Thyroid gland (tissue), 4 donors: ENCODE measurements around the gene HYI.

Experiments
- POLR2A ChIP-seq, 2 donors: fragments of 450-650 bp; IDR thresholded peaks; one replicate each; pipeline ENCODE4 v1.6.1; 2017; ENCODE audit warnings: antibody characterized with exemption in 2 of 2, mild to moderate bottlenecking in 2 of 2, moderate library complexity in 1 of 2
- TF ChIP-seq, protein P1 (sequence below), 6 experiments: fragments of 200-600 bp in 3 of 6; fragments of 450-650 bp in 3 of 6; sonication (generic) in 3 of 6; IDR thresholded peaks; one replicate each; pipeline ENCODE4 v1.5.1; 2016 to 2019; ENCODE audit warnings: antibody characterized with exemption in 6 of 6, mild to moderate bottlenecking in 2 of 6, inconsistent platforms in 1 of 6, moderate library complexity in 1 of 6

DNA sequence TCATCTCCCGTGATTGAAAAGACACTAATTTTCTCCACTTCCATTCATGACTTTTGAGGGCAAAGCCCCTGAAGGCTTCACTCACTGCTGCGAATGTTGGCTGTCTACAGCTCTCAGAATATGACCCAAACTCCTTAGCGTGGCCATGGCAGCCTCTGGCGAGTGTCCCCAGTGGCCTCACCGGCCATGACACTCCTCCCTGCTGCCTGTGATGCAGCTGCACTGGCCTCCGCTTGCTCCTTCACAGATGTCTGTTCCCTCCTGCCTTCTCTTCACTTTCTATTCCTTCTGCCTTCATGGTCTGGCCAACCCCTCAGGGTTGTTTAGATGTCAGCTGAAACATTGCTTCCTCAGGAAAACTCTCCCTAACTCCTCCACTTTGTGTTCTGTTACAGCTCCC lies 46.2 kb upstream of the HYI start:
- TF ChIP-seq POLR2A (IDR thresholded peaks at IDR 0.05) = no peak
- TF ChIP-seq, protein P1, sequence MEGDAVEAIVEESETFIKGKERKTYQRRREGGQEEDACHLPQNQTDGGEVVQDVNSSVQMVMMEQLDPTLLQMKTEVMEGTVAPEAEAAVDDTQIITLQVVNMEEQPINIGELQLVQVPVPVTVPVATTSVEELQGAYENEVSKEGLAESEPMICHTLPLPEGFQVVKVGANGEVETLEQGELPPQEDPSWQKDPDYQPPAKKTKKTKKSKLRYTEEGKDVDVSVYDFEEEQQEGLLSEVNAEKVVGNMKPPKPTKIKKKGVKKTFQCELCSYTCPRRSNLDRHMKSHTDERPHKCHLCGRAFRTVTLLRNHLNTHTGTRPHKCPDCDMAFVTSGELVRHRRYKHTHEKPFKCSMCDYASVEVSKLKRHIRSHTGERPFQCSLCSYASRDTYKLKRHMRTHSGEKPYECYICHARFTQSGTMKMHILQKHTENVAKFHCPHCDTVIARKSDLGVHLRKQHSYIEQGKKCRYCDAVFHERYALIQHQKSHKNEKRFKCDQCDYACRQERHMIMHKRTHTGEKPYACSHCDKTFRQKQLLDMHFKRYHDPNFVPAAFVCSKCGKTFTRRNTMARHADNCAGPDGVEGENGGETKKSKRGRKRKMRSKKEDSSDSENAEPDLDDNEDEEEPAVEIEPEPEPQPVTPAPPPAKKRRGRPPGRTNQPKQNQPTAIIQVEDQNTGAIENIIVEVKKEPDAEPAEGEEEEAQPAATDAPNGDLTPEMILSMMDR (IDR thresholded peaks at IDR 0.05) = no peak
